Activated CD4-positive, alpha-beta T cell treated with anti-CD3 and anti-CD28 coated beads, Interleukin-2, Interleukin-4, amounts not matched to agents 100 ng/mL and 50 ng/mL, durations not matched to agents 16 hours and 8 hours (primary cell): ENCODE results near the gene LCE2A.

Source experiments
- DNase-seq: peaks from one replicate; pipeline ENCODE4 v3.0.0-alpha.2; 2020; ENCODE audit warnings: low spot score

The LCE2A gene

GRCh38 chr1:152743371-152744145, 45.4 kb downstream of the LCE2A start:
- no peak for DNase-seq

- no peak for DNase-seq
Measured at GRCh38 chr1:152745289-152745704, 47.2 kb downstream of the LCE2A start.

DNA sequence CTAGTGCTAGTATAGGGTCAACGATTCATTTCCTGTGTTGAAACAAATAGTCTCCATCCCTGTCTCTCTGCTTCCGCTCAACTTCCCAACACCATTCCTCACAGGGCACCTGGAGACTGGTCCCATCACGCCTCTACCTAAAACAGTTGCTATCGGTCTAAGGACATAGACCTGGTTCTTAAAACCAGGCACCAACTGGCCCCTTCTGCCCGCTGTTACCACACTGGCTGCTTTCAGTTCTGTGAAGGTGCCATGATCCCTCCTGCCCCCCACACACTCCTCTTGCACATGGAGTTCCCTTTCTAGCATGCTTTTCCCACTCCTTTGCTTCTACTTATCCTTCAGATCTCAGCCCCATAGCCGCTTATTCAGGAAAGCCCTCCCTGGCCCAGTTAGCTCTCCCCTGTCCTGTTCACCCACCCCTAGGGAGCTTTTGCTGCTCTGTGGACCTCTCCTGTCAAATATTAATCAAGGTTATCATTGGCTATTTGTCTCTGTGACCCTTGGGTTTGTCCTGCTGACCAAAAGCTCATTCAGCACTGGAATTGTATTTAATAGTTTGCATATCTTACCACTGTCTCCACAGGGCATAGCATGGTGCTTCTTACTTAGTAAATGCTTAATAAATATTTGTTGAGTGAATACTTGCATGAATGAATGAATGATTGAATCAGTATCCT, 47.8 kb downstream of the LCE2A start:
- no peak for DNase-seq

- DNase-seq, result no peak
Measured at GRCh38 chr1:152747831-152748230, 49.7 kb downstream of the LCE2A start.
